ENCODE data around the gene SCRN1. TPM values are rescaled to one million over a fixed set of nuclear protein-coding genes. Genes with fewer than 3 reads are reported as not detected.
A peak's percentile ranks its signal among the peaks of the same experiment; 100 is the strongest.

SCRN1 gene
- total RNA-seq: 81.3 to 86.4 TPM (median 85.0 TPM) in 3 replicates

- H3K36me3 Mint-ChIP-seq: peaks cover 8% of the 10 kb centered on the region
- peaks cover 19% of the 10 kb centered on the region for H3K4me1 Mint-ChIP-seq
- H3K27ac Mint-ChIP-seq: peak within 1 kb of the TSS; percentile 99
- H3K4me3 Mint-ChIP-seq: peak within 1 kb of the TSS; percentile 88
- TF ChIP-seq CTCF (IDR thresholded peaks at IDR 0.05; ENCODE audit: unreplicated experiment): no peak
- peak; percentile 49 to 72 for DNase-seq (ENCODE audit: low spot score in 2 of 2, unreplicated experiment in 2 of 2)
- peaks cover 5% of the 10 kb centered on the region for H3K9me3 Mint-ChIP-seq
- H3K27me3 Mint-ChIP-seq (ENCODE audit: low read depth): no peaks in the 10 kb centered on the region
Measured at GRCh38 chr7:29989257-29989995, at the start of gene SCRN1. Gene SCRN1 (minus strand): TSS chr7:29989801. CDS start chr7:29969067, 20,734 bp downstream.

- H3K4me3 Mint-ChIP-seq: no peak overlapping the region
- peaks cover 31% of the 10 kb centered on the region for H3K4me1 Mint-ChIP-seq
- peaks cover 20% of the 10 kb centered on the region for H3K36me3 Mint-ChIP-seq
- H3K9me3 Mint-ChIP-seq: no peaks in the 10 kb centered on the region
- peak overlapping the region; percentile 85 for H3K27ac Mint-ChIP-seq
- no peaks in the 10 kb centered on the region for H3K27me3 Mint-ChIP-seq (ENCODE audit: low read depth)
- TF ChIP-seq CTCF (IDR thresholded peaks at IDR 0.05; ENCODE audit: unreplicated experiment): no peak
- DNase-seq (ENCODE audit: low spot score in 2 of 2, unreplicated experiment in 2 of 2): no peak
Measured at GRCh38 chr7:30038196-30038980, 48.8 kb upstream of the SCRN1 start.

- Mint-ChIP-seq H3K27me3 (ENCODE audit: low read depth) (no peaks in the 10 kb centered on the region), H3K4me3 (no peak overlapping the region), H3K36me3 (peaks cover 13% of the 10 kb centered on the region), H3K9me3 (no peaks in the 10 kb centered on the region), H3K4me1 (peaks cover 30% of the 10 kb centered on the region), H3K27ac (no peak overlapping the region)
- no peak for TF ChIP-seq CTCF (IDR thresholded peaks at IDR 0.05; ENCODE audit: unreplicated experiment)
- DNase-seq (ENCODE audit: low spot score in 2 of 2, unreplicated experiment in 2 of 2): no peak
Measured at GRCh38 chr7:30036220-30036619, 46.6 kb upstream of the SCRN1 start.

GRCh38 chr7:30034501-30034900, 44.9 kb upstream of the SCRN1 start:
- H3K4me3 Mint-ChIP-seq: no peak overlapping the region
- TF ChIP-seq CTCF (IDR thresholded peaks at IDR 0.05; ENCODE audit: unreplicated experiment): no peak
- peaks cover 16% of the 10 kb centered on the region for H3K4me1 Mint-ChIP-seq
- H3K36me3 Mint-ChIP-seq: peaks cover 13% of the 10 kb centered on the region
- H3K9me3 Mint-ChIP-seq: no peaks in the 10 kb centered on the region
- DNase-seq (ENCODE audit: low spot score in 2 of 2, unreplicated experiment in 2 of 2): no peak
- no peaks in the 10 kb centered on the region for H3K27me3 Mint-ChIP-seq (ENCODE audit: low read depth)
- no peak overlapping the region for H3K27ac Mint-ChIP-seq

GRCh38 chr7:30032310-30033125, 42.9 kb upstream of the SCRN1 start:
- no peak for TF ChIP-seq CTCF (IDR thresholded peaks at IDR 0.05; ENCODE audit: unreplicated experiment)
- Mint-ChIP-seq H3K36me3 (peaks cover 12% of the 10 kb centered on the region), H3K27me3 (ENCODE audit: low read depth) (no peaks in the 10 kb centered on the region), H3K9me3 (no peaks in the 10 kb centered on the region), H3K4me3 (no peak overlapping the region), H3K27ac (peak overlapping the region; percentile 69), H3K4me1 (peaks cover 13% of the 10 kb centered on the region)
- DNase-seq (ENCODE audit: low spot score in 2 of 2, unreplicated experiment in 2 of 2): no peak

Measured in mesothelial cell of epicardium (in vitro differentiated cells).